NOMO-1 treated with DMSO at 0.1 percent for 48 hours (cell line): Measurements from ENCODE around the gene UPK3BL2.
"Not testable (repeated sequence)": the region's sequence is repeated elsewhere in the genome, so short reads cannot be mapped to it uniquely, and the experiment has no call there.

Source experiments
- DNase-seq: peaks from one replicate; lab custom pipeline; 2025; ENCODE audit not compliant: unreplicated experiment; lab: John Stamatoyannopoulos, UW

The UPK3BL2 gene

DNA sequence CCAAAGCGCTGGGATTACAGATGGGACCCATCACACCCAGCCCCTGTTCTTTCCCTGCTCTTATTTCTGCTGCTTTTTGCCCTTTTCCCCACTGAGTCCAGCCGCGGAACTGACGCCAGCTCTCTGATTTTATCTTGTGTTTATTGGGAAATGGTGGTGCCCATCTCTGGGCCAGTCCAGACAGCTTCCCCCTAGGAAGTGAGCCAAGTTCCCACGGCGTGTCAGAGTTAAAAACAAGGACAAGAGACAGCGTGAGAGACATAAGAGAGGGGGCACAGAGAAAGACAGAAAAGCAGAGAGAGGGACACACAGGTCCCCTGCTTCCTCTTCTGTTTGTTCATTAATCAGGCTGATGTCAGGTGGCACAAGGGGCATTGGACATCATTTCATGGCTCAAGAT is 11.9 kb downstream of the UPK3BL2 start:
- DNase-seq: not testable (repeated sequence)

DNA sequence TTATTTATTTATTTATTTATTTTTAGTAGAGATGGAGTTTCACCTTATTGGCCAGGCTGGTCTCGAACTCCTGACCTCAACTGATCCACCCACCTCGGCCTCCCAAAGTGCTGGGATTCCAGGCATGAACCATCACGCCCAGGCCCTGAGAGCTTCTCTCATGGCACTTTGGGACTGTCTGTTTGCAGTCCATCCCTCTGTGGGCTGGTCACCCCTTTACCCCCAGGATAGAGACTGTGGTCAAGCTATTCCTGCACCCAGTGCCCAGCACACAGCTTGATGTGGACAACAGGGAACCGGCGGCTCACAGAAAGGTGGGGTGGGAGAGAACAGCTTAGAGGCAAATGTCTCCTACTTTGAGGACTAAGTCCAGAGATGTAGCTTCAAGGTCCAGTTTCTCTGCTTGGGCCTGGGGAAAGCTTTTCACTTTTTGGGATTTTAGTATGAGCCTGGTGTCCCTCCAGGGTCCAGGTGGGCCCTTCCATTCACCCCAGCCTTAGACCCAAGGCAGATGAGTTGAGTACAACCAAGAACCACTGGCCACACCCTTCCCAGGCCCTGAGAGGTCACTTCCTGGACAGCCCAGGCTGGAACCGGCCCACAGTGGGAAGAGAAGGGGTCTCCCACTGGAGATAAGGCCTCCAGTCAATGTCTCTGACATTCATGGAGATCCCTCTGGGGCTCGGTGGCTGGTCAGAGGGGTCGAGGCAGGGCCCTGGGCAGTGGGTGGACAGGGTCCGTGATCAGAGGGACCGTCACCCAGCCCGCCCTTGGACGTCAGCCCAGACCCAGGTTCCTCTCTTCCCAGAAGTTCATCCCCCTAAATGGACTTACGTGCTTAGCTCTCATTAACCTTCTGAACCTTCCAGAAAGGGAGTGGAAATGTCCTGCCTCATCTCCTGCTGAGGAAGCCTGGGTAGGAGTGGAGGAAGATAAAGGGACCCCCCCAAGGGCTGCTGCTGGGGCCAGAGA is 15.4 kb downstream of the UPK3BL2 start:
- DNase-seq: not testable (repeated sequence)

DNA sequence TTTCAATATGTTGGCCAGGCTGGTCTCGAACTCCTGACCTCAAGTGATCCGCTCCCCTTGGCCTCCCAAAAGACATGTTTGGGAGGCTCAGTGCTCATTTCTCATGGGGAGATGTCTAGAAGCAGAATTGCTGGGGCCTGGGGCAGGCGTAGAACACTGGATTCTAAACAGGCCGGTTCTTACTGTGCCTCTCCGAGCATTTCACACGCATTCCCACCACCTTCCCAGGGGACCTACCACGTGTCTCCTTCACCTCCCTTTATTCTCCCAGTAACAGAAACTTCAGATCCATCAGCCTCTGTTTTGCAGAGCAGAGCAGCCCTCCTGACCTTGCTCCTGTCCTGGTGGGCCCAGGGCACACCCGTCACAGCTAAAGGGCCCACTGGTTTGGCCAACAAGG is 16.3 kb downstream of the UPK3BL2 start:
- not testable (repeated sequence) for DNase-seq

DNA sequence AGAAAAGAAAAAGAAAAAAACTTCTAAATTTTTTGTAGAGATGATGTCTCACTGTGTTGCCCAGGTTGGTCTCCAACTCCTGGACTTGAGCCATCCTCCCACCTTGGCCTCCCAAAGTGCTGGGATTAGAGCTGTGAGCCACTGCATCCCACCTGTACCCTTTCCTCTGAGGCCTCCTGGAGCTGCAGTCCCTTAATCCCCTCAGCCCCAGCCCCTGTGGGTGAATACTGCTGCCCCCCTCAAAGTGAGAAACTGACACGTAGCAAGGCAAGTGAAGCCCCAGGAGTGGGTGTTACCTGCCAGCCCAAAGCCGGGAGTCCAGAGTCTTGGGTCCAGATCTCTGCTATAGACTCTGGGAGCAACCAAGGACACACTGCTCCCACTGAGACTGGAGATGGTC is 18.7 kb downstream of the UPK3BL2 start:
- DNase-seq: not testable (repeated sequence)

DNA sequence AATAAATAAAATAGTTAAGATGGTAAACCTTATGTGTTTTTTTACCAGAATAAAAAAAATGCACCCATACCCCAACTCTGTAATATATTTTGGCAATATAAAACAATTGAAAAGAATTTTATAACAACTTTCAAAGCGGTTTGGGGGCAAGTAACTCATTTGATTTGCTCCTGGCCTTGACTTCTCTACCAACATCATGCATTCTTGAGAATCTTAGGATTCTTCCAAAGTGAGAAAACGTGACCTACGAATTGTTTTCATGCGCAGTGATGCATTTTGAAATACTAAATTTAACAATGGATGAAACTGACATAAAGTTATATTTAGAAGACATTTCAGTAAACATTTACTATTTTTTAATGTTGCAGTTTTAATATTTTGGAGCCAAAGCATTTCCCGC is 22.7 kb downstream of the UPK3BL2 start:
- not testable (repeated sequence) for DNase-seq

DNA sequence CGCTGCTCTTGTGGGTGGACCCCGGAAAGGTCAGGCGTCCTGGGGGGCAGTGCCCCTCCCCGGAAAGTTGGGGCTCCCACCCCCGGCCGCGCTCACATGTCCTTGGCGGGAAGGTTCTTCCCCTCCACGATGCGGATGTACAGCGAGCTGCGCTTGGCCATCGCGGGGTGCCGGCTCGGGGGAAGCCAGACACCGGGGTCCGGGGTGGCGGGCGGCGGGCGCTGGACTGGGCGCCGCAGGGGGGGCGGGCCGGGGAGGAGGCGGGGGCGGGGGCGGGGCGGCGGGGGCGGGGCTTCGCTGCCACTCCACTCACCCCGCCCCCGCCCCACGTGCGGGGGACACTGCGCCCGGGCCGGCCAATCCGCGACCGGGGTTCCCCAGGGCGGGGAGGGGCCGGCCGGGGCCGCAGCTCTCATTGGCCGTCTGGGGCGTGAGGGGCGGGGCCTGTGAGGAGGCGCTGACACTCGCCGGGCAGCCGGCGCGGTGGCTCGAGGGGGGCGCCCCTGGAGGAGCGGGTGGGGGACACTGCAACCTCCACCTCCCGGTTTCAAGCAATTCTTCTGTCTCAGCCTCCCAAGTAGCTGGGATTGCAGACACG is 25.8 kb downstream of the UPK3BL2 start, which contains the start of gene RASA4B:
Gene RASA4B (minus strand): TSS at position 228 of the 598 bp plus-strand sequence. CDS start 67 bp downstream, at position 161.
- DNase-seq: not testable (repeated sequence)

GRCh38 chr7:102516951-102517350 is 26.5 kb downstream of the UPK3BL2 start:
- DNase-seq: not testable (repeated sequence)

- not testable (repeated sequence) for DNase-seq
Measured at GRCh38 chr7:102515889-102516288, 27.6 kb downstream of the UPK3BL2 start.

DNA sequence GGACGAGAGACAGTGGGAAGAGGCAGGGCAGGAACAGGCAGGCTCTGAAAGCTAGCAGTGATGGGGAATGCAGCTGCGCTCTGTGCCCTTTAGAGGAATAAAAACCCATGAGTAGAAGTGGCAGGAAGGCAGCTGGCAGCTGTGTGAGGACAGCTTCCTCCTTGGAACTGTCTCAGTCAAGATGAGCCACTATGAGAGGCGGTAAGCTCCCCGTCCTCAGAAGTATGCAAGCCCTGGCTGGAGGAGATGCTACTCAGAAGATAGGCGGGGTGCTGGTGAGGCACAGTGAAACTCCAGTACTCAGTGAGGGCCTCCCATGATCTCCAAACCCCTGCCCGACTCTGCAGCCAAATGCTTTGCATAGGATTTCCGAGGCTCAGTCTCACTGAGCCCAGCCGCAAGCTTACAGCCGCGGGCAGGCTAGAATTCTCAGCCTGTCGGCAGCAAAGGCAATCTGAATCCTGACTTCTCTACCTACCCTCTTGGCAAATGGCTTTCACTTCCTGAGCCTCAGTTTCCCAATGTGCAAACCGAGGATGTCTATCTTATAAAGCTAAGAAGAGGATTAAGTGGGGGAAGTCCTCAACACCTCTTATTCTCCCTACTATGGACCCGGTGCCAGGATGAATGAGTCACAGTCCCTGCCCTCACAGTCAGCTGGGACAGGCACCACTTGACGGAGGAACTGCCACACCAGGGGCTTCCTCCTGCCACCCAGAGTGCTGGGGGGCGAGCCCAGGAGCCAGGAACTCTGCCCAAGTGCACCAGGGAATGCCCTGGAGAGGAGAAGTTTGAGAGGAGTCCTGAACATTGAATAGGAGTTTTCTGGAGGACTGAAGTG is 28.4 kb downstream of the UPK3BL2 start:
- DNase-seq: not testable (repeated sequence)

DNA sequence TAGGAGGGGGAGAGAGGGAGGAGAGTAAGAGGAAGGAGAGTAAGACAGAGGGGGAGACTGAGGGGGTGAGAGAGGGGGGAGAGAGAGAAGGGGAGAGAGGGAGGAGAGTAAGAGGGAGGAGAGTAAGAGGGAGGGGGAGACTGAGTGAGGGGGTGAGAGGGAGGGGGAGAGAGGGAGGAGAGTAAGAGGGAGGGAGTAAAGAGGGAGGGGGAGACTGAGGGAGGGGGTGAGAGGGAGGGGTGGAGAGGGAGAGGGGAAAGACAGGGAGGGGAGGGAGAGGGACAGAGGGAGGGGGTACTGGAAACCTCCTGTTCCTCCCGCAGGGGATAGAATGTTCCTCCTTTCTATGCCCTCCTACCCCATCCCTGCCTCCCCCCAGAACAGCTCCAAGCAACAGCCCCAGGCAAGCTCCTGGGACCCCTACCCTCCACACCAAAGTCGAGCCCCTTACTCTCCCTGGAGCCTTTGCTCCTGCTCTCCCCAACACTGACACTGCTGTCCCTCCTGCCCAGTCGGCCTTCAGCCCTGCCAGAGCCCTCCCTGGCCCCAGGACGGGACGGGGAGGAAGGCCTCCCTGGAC is 30.8 kb downstream of the UPK3BL2 start:
- DNase-seq: not testable (repeated sequence)

- not testable (repeated sequence) for DNase-seq
Measured at GRCh38 chr7:102511860-102512522, 31.5 kb downstream of the UPK3BL2 start.

DNA sequence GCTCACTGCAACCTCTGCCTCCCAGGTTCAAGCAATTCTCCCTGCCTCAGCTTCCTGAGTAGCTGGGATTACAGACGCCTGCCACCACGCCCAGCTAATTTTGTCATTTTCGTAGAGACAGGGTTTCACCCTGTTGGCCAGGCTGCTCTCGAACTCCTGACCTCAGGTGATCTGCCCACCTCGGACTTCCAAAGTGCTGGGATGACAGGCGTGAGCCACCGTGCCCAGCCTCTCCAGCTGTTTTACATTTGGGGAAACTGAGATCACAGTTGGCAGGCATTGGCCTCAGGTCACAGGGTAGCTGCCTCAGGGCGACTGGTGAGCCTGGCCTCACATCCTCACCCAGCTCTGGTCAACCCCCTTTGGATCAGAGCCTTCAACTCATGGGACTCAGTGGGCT is 32.9 kb downstream of the UPK3BL2 start:
- not testable (repeated sequence) for DNase-seq

DNA sequence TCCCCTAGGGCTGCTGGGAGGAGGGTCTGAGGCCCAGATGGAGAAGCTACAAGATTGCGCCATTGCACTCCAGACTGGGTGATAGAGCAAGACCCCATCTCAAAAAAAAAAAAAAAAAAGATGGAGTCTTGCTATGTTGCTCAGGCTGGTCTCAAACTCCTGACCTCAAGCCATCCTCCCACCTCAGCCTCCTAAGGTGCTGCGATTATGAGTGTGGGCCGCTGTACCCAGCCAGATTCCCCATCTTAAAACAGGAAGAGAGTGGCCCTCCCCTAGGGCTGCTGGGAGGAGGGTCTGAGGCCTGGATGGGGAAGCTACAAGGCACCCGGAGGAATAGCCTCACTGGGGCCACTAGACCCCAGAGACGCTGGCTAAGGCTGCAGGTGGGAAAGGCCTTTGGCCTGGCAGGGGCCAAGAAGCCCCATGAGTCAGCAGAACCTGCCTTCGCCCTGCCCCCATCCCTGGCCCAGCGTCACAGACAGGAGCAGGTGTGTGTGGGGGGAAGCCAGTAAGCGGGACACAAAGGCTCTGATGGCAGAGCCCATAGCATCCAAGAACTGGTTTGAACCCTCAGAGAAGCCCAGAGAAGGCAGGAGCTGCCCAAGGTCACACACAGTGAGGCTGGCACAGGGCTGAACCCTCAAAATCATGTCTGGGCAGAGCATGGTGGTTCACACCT is 35.9 kb downstream of the UPK3BL2 start:
- DNase-seq: not testable (repeated sequence)

GRCh38 chr7:102505298-102506185 is 38.0 kb downstream of the UPK3BL2 start:
- DNase-seq: not testable (repeated sequence)

DNA sequence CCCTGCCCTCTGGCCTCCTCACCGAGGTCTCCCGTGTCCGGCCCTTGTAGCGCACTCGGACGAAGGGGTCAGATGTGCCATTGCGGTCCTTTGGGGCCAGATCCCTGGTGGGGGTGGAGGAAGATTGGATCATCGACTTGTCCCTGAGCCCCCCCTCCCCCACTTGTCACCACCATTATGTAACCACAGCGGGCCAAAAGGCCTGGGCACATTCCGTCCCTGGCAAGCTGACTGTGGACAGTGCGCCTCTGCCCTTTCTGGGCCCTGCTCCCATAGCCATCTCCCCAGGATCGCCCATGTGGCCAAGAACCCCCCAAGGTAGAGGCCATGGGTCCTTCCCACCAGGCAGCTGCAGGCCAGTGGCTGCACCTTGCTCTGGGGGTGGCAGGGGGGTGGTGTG is 40.4 kb downstream of the UPK3BL2 start:
- not testable (repeated sequence) for DNase-seq

DNA sequence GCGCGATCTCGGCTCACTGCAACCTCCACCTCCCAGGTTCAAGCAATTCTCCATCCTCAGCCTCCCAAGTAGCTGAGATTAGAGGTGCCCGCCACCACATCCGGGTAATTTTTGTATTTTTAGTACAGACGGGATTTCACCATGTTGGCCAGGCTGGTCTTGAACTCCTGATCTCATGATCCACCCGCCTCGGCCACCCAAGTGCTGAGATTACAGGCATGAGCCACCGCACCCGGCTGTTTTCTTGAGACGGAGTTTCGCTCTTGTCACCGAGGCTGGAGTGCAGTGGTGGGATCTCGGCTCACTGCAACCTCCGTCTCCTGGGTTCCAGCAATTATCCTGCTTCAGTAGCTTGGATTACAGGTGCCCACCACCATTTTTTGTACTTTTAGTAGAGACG is 45.2 kb downstream of the UPK3BL2 start:
- DNase-seq: not testable (repeated sequence)

DNA sequence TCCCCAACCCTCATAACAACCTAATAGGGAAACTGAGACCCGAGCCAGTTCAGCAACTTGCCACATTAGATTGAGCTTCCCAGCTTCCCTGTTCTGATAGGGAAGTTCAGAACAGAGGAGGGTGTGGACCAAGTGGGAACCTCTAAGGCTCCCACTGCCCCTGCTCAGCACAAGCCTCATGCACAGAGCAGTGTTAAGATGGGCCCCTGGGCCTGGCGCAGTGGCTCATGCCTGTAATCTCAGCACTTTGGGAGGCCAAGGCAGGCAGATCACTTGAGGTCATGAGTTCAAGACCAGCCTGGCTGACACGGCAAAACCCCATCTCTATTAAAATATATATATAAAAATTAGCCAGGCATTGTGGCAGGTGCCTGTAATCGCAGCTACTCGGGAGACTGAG is 46.2 kb downstream of the UPK3BL2 start:
- not testable (repeated sequence) for DNase-seq

DNA sequence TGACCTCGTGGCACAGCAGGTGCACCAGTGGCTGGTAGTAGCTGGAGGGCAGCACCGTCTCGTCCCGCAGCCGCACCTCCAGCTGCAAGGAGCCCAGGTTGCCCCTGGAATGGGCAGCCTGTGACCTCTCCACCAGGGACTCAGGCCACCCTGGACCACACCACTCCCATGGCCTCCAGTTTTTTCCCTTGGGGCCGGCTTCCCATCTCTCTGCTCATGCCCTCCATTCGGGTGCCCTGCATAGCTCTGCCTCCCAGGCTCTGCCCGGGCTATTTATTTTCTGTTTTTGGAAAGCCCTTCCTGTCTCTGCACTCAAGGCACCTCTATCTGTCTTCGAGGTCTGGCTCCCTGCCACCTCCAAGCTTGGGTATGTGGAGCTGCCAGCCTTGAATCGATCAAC is 46.6 kb downstream of the UPK3BL2 start:
- not testable (repeated sequence) for DNase-seq
